ENCODE measurements around the gene CEP43.

Gene CEP43

DNA sequence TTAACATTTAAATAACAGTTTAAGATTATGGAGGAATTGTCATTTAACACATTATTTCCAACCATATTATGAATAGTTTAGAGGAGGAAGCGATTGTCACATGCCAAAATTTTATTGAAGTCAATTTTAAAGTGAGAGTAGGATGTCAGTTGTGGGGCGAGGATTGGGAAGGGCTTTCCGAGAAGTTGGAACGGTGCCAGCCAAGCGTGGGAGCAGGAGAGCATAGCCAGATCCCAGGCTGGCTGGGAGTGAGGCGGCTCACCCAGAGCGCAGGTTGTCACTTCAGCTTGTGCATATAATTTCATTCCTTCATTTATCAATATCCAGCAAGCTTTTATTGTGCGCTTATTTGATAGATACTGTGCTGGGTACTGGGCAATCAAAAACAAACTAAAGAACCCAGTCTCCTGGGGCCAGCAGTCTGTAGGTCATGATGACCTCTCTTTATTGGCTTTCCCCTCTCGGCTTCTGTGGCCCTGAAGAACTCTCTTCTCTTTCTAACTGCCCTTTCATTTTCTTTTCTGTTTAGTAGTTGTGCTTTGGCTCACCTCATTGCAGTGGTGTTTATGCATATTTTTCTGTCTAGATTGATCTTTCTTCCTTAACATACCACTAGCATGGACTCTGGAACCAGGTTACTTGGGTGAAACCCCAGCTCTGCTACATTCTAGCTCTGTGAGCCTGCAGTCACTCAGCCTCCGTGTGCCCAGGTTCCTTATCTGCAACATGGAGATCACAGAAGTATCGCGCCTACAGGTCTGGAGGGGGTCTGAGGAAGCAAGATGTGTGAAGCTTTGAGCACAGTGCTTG, 6.4 kb downstream of the CEP43 start:
- TF ChIP-seq, protein P1, sequence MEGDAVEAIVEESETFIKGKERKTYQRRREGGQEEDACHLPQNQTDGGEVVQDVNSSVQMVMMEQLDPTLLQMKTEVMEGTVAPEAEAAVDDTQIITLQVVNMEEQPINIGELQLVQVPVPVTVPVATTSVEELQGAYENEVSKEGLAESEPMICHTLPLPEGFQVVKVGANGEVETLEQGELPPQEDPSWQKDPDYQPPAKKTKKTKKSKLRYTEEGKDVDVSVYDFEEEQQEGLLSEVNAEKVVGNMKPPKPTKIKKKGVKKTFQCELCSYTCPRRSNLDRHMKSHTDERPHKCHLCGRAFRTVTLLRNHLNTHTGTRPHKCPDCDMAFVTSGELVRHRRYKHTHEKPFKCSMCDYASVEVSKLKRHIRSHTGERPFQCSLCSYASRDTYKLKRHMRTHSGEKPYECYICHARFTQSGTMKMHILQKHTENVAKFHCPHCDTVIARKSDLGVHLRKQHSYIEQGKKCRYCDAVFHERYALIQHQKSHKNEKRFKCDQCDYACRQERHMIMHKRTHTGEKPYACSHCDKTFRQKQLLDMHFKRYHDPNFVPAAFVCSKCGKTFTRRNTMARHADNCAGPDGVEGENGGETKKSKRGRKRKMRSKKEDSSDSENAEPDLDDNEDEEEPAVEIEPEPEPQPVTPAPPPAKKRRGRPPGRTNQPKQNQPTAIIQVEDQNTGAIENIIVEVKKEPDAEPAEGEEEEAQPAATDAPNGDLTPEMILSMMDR (conservative IDR thresholded peaks at IDR 0.05; ENCODE audit: low read depth, low read length) = no peak
- DNase-seq (ENCODE audit: low read depth) = no peak

DNA sequence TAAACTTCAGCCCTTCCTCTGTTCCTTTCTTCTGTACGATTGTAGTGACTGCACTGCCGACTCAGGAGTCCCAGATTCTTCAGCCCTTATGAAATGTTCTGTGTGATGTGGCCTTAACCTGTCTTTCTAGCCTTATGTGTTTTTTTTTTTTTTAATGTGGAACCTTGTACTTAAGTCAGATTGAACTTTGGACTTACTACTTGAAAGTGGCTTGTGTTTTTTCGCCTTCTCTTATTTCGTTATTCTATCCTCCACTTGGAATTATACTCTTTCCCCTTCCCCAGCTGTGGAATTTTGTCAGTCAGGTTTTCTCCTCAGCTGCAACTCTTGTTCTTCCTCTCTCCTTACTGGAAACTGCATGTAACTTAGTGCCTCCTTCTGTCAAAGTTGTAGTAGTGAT, 8.8 kb downstream of the CEP43 start:
- H3K4me3 ChIP-seq (ENCODE audit: low read depth, low read length) = no peak overlapping the region
- no peak for DNase-seq (ENCODE audit: low read depth)
- TF ChIP-seq, protein P1 (conservative IDR thresholded peaks at IDR 0.05; ENCODE audit: low read depth, low read length) = no peak

More for the DNA sequence above, 6.4 kb downstream of the CEP43 start:
- H3K4me3 ChIP-seq (ENCODE audit: low read depth, low read length) = no peak overlapping the region

DNA sequence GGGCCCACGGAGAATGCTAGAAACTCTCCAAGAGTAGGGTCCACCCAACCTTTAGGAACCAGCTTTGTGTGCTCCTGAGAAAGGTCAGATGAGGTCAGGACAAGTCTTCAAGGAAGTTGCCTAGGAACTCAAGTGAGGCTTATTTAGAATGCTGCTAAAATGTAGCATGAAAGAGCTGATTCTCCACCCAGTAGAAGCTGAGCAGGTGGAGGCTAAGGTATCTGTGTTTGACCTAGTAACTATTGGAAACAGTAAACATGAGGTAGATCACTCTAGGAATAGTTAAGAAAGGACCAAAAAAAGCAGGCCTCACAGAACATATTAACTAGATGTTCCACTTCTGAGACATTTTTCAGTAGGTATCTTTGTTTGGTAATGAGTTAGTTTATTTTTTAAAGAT, 13.9 kb downstream of the CEP43 start:
- H3K4me3 ChIP-seq (ENCODE audit: low read depth, low read length) = no peak overlapping the region
- TF ChIP-seq, protein P1 (conservative IDR thresholded peaks at IDR 0.05; ENCODE audit: low read depth, low read length) = no peak
- DNase-seq (ENCODE audit: low read depth) = no peak

DNA sequence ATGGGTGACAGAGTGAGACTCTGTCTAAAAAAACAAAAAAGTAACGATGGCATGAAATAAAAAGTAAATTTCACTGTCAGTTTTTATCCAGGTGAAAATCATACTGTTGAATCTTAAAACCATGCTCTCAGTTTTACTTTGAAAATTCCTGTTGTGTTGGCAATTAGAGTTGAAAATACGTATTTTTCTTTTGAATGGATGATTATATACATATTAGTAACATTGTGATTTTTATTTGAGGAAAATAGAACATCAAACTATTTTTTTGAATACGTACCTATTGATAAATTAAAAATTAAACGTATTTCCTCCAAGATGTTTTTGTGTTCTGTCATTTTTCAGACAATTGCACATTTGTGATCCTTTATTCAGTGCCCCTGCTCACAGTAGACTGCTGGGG, 14.7 kb downstream of the CEP43 start:
- TF ChIP-seq, protein P1 (conservative IDR thresholded peaks at IDR 0.05; ENCODE audit: low read depth, low read length) = no peak
- no peak overlapping the region for H3K4me3 ChIP-seq (ENCODE audit: low read depth, low read length)
- no peak for DNase-seq (ENCODE audit: low read depth)

DNA sequence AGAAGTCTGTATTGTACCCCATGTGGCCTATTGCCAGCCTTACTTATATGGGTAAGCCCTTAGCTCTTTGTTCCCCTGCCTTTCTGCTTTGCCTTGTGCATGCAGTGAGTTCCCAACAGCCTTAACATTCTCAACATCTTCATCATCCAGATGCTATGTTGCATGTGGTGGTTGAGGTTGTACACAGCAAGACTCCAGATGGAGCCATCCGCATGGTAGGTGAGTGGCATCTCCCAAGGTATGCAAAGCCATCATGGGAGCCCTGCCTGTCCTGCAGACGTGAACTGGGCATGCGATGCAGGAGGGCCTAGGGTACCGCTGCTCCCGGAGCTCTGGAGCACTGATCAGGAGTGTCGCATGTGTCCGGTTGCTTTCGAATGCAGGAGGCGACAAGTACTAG, 16.1 kb downstream of the CEP43 start:
- TF ChIP-seq, protein P1 (conservative IDR thresholded peaks at IDR 0.05; ENCODE audit: low read depth, low read length) = no peak
- H3K4me3 ChIP-seq (ENCODE audit: low read depth, low read length) = no peak overlapping the region
- DNase-seq (ENCODE audit: low read depth) = no peak

DNA sequence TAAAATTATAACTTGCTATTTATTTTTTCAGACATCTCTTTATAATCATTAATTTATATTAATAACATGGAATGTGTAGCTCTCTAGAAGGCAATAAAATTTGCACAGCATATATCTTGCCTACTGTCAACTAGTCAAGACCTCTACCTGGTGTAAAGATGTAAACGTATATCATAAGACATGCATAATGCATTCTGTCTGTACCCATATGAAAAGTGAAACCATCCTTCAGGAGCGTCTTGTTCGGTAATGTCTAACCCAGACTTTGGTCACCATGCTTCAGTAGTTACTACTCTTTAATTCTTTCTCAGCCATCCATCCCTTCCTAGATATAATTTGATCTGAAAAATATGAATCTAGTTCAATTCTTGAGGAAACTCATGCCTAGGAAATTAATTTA, 21.0 kb downstream of the CEP43 start:
- DNase-seq (ENCODE audit: low read depth) = no peak
- H3K4me3 ChIP-seq (ENCODE audit: low read depth, low read length) = no peak overlapping the region
- TF ChIP-seq, protein P1 (conservative IDR thresholded peaks at IDR 0.05; ENCODE audit: low read depth, low read length) = no peak

DNA sequence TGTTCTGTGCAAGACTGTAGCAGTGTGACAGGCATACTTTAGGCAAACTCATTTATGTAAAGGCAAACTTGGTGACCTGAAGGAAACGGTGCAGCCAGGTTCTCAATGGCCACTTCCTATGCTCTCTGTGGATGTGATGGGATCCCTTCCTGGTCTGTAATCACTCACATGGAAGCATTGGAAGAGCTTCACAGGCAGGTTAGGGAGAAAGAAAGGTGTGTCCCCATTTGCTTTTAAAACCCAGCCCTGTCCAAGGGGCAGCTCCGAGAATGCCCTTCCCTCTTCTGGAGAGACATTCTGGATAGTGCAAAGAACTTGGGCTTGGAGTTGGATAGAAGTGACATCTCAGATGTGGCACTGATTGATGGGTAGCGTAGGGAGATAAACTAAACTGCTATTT, 28.1 kb downstream of the CEP43 start:
- no peak for DNase-seq (ENCODE audit: low read depth)
- H3K4me3 ChIP-seq (ENCODE audit: low read depth, low read length) = no peak overlapping the region
- TF ChIP-seq, protein P1 (conservative IDR thresholded peaks at IDR 0.05; ENCODE audit: low read depth, low read length) = no peak
